Neural progenitor cell (in vitro differentiated cells): Measurements from ENCODE around the gene RPS27L.

Experiments
- EZH2 ChIP-seq: fragments of 200-600 bp; sonication (generic); IDR thresholded peaks from 2 replicates; pipeline ENCODE4 v1.6.1; 2017; ENCODE audit warnings: antibody characterized with exemption, mild to moderate bottlenecking, moderate library complexity
- EZH2phosphoT487 ChIP-seq: fragments of 200-600 bp; sonication (generic); IDR thresholded peaks from 2 replicates; pipeline ENCODE4 v1.6.1; 2017; ENCODE audit warnings: antibody characterized with exemption
- TF ChIP-seq, protein P1 (sequence below): fragments of 200-600 bp; sonication (generic); IDR thresholded peaks from 2 replicates; pipeline ENCODE4 v1.5.1; 2017; ENCODE audit warnings: antibody characterized with exemption, mild to moderate bottlenecking

DNA sequence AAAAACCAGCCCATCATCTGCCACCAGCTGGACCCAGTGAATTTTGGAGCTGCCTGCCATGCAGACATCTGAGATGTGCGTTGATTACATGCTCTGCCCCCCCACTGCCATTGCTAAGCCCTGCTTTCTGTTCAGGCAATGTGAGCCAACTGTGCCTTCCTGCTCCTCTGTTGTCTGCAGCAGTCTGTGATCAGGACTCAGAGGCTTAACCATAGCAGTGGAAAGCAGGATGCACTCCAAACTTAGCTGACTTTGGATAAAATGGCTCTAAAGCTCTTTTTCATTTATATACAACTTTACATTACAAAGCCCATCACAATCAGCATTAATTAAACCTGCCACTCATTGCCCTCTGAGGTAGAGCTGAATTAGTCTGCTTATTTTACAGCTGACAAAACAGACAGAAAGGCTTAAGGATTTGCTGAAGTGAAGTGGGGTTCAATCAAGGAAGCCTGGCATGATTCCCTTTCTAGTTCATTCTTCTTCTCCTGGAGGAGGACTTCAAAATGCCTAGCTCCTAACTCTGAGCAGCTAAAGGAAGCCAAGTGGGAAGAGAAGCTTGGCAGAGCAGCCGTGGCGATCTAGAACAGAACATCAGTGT, 15.7 kb upstream of the RPS27L start:
- TF ChIP-seq EZH2phosphoT487 (peak; percentile 80), EZH2 (no peak)
- TF ChIP-seq, protein P1, sequence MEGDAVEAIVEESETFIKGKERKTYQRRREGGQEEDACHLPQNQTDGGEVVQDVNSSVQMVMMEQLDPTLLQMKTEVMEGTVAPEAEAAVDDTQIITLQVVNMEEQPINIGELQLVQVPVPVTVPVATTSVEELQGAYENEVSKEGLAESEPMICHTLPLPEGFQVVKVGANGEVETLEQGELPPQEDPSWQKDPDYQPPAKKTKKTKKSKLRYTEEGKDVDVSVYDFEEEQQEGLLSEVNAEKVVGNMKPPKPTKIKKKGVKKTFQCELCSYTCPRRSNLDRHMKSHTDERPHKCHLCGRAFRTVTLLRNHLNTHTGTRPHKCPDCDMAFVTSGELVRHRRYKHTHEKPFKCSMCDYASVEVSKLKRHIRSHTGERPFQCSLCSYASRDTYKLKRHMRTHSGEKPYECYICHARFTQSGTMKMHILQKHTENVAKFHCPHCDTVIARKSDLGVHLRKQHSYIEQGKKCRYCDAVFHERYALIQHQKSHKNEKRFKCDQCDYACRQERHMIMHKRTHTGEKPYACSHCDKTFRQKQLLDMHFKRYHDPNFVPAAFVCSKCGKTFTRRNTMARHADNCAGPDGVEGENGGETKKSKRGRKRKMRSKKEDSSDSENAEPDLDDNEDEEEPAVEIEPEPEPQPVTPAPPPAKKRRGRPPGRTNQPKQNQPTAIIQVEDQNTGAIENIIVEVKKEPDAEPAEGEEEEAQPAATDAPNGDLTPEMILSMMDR, result no peak
